Measurements from ENCODE around the gene GLO1.

The GLO1 gene

GRCh38 chr6:38638941-38639497 lies 63.9 kb downstream of the GLO1 start:
- peaks cover 4% of the 10 kb centered on the region; the same call in 1 of the 2 replicates for H3K36me3 ChIP-seq
- H3K27me3 ChIP-seq, result no peaks in the 10 kb centered on the region
- DNase-seq, result peak; percentile 23
- no peaks in the 10 kb centered on the region for H3K9me3 ChIP-seq
- H3K4me3 ChIP-seq (ENCODE audit: low read depth, low read length), result peak overlapping the region; percentile 85
- H3K4me1 ChIP-seq, result no peaks in the 10 kb centered on the region
- TF ChIP-seq, protein P1, sequence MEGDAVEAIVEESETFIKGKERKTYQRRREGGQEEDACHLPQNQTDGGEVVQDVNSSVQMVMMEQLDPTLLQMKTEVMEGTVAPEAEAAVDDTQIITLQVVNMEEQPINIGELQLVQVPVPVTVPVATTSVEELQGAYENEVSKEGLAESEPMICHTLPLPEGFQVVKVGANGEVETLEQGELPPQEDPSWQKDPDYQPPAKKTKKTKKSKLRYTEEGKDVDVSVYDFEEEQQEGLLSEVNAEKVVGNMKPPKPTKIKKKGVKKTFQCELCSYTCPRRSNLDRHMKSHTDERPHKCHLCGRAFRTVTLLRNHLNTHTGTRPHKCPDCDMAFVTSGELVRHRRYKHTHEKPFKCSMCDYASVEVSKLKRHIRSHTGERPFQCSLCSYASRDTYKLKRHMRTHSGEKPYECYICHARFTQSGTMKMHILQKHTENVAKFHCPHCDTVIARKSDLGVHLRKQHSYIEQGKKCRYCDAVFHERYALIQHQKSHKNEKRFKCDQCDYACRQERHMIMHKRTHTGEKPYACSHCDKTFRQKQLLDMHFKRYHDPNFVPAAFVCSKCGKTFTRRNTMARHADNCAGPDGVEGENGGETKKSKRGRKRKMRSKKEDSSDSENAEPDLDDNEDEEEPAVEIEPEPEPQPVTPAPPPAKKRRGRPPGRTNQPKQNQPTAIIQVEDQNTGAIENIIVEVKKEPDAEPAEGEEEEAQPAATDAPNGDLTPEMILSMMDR (IDR thresholded peaks at IDR 0.05; ENCODE audit: low read depth, low read length), result no peak

DNA sequence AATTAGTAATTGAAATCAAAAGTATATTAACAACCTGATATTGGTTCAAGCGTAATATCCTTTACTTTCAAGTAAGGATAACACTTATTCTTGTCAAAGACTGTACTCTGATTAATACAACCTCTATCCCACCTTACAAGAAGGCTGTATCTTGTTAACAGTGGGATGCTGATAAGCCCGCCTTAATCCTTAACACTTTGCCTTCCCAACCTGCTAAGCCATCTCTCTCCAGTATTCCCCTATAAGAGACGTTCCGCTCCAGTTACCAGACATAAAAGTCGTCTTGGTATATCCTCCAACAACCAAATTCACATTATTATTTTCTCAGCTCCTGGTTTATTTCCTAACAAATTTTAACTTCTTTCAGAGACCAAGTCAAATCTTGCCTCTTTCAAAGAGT lies 65.2 kb downstream of the GLO1 start:
- peaks cover 4% of the 10 kb centered on the region; the same call in 1 of the 2 replicates for H3K36me3 ChIP-seq
- H3K27me3 ChIP-seq, result no peaks in the 10 kb centered on the region
- TF ChIP-seq, protein P1 (IDR thresholded peaks at IDR 0.05; ENCODE audit: low read depth, low read length), result no peak
- no peaks in the 10 kb centered on the region for H3K4me1 ChIP-seq
- H3K4me3 ChIP-seq (ENCODE audit: low read depth, low read length), result no peak overlapping the region
- H3K9me3 ChIP-seq, result no peaks in the 10 kb centered on the region
- DNase-seq, result no peak

- no peak for DNase-seq
- H3K9me3 ChIP-seq, result no peaks in the 10 kb centered on the region
- H3K27me3 ChIP-seq, result no peaks in the 10 kb centered on the region
- TF ChIP-seq, protein P1 (IDR thresholded peaks at IDR 0.05; ENCODE audit: low read depth, low read length), result no peak
- H3K4me3 ChIP-seq (ENCODE audit: low read depth, low read length), result no peak overlapping the region
- peaks cover 4% of the 10 kb centered on the region; the same call in 1 of the 2 replicates for H3K36me3 ChIP-seq
- no peaks in the 10 kb centered on the region for H3K4me1 ChIP-seq
Measured at GRCh38 chr6:38636027-38636426, 66.9 kb downstream of the GLO1 start.

- DNase-seq, result no peak
- no peaks in the 10 kb centered on the region for H3K9me3 ChIP-seq
- no peaks in the 10 kb centered on the region for H3K27me3 ChIP-seq
- H3K4me3 ChIP-seq (ENCODE audit: low read depth, low read length), result no peak overlapping the region
- TF ChIP-seq, protein P1 (IDR thresholded peaks at IDR 0.05; ENCODE audit: low read depth, low read length), result no peak
- no peaks in the 10 kb centered on the region for H3K4me1 ChIP-seq
- H3K36me3 ChIP-seq, result peaks cover under 1% of the 10 kb centered on the region; the same call in 1 of the 2 replicates
Measured at GRCh38 chr6:38634518-38634917, 68.4 kb downstream of the GLO1 start.

GRCh38 chr6:38632490-38632889 lies 70.5 kb downstream of the GLO1 start:
- Histone ChIP-seq H3K4me3 (ENCODE audit: low read depth, low read length) (no peak overlapping the region), H3K9me3 (no peaks in the 10 kb centered on the region), H3K36me3 (no peaks in the 10 kb centered on the region), H3K4me1 (no peaks in the 10 kb centered on the region), H3K27me3 (no peaks in the 10 kb centered on the region)
- TF ChIP-seq, protein P1 (IDR thresholded peaks at IDR 0.05; ENCODE audit: low read depth, low read length), result no peak
- no peak for DNase-seq

DNA sequence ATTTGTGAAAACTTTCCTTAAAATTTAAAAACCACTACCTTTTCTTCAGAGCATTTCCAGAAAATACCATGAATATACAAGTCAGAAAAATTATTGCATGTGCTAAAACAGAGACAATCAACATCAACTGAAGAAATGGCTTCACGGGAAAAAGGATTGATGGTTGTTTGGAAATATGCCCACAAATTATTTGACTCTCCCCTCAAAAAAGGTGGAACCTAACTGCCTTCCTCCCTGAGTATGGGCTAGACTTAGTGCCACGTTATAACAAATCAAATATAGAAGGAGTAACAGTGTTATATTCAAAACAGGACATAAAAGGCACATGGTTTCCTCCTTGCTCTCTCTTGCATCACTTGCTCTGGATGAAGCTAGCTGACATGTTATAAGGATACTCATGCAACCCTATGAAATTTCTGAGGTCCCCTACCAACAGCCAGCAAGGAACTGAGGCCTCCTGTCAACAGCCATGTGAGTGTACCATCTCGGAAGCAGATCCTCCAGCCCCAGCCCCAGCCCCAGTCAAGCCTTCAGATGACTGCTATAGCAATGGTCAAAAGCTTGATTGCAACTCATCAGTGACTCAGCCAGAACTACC lies 71.7 kb downstream of the GLO1 start:
- TF ChIP-seq, protein P1 (IDR thresholded peaks at IDR 0.05; ENCODE audit: low read depth, low read length), result no peak

More for the DNA sequence above, 71.7 kb downstream of the GLO1 start:
- no peaks in the 10 kb centered on the region for H3K4me1 ChIP-seq
- H3K9me3 ChIP-seq, result no peaks in the 10 kb centered on the region
- DNase-seq, result no peak
- H3K4me3 ChIP-seq (ENCODE audit: low read depth, low read length), result no peak overlapping the region
- H3K36me3 ChIP-seq, result no peaks in the 10 kb centered on the region
- H3K27me3 ChIP-seq, result no peaks in the 10 kb centered on the region

Measured in BE2C (cell line).